Measurements from ENCODE around the gene TMEM31.

GRCh38 chrX:103733017-103733416, 22.3 kb downstream of the TMEM31 start:
- no peak for TF ChIP-seq CTCF (conservative IDR thresholded peaks at IDR 0.05; ENCODE audit: low read depth in 2 of 2)
- no peak for TF ChIP-seq EZH2phosphoT487 (IDR thresholded peaks at IDR 0.05; ENCODE audit: unreplicated experiment)
- TF ChIP-seq CREB1 (CRISPR knock-in tag; IDR thresholded peaks at IDR 0.05; ENCODE audit: low read depth), result no peak
- TF ChIP-seq REST (IDR thresholded peaks at IDR 0.05; ENCODE audit: unreplicated experiment), result no peak
- no peak for TF ChIP-seq POLR2AphosphoS5 (IDR thresholded peaks at IDR 0.05; ENCODE audit: low read depth)
- TF ChIP-seq EZH2 (IDR thresholded peaks at IDR 0.05; ENCODE audit: low read depth, unreplicated experiment), result no peak
- TF ChIP-seq ETS1 (IDR thresholded peaks at IDR 0.05), result no peak

Measured in GM23338 (cell line).